Neutrophil (primary cell): ENCODE measurements around the gene AVPI1.

Experiments
- H3K27ac ChIP-seq: fragments of 200-600 bp; sonication (generic); 2 replicates; pipeline ENCODE4 v1.5.1; 2016; ENCODE audit warnings: mild to moderate bottlenecking, moderate library complexity
- H3K27me3 ChIP-seq: fragments of 200-600 bp; sonication (generic); 2 replicates; pipeline ENCODE4 v1.6.0; 2016; ENCODE audit warnings: mild to moderate bottlenecking
- H3K36me3 ChIP-seq: fragments of 200-600 bp; sonication (generic); 2 replicates; pipeline ENCODE4 v1.5.1; 2017
- H3K4me1 ChIP-seq, 2 experiments: fragments of 200-600 bp in 1 of 2; sonication (generic) in 1 of 2; 1 replicate in 1 of 2; 2 replicates in 1 of 2; pipeline versions ENCODE4 v1.5.1 to v1.6.1; 2013 to 2016; ENCODE audit warnings: low read depth in 1 of 2, low read length in 1 of 2, mild to moderate bottlenecking in 1 of 2, moderate library complexity in 1 of 2; ENCODE audit not compliant: control insufficient read depth in 1 of 2, insufficient read depth in 1 of 2
- H3K4me3 ChIP-seq, 2 experiments: fragments of 200-600 bp in 1 of 2; sonication (generic) in 1 of 2; 1 replicate in 1 of 2; 2 replicates in 1 of 2; pipeline ENCODE4 v1.5.1; 2013 to 2016; ENCODE audit warnings: low read depth in 1 of 2, low read length in 1 of 2, mild to moderate bottlenecking in 1 of 2, moderate library complexity in 1 of 2
- H3K9me3 ChIP-seq: fragments of 200-600 bp; sonication (generic); 2 replicates; pipeline ENCODE4 v1.5.1; 2016
- CTCF ChIP-seq: fragments of 200-600 bp; sonication (generic); IDR thresholded peaks from 2 replicates; pipeline ENCODE4 v1.5.1; 2016; ENCODE audit warnings: antibody characterized with exemption

Gene AVPI1

DNA sequence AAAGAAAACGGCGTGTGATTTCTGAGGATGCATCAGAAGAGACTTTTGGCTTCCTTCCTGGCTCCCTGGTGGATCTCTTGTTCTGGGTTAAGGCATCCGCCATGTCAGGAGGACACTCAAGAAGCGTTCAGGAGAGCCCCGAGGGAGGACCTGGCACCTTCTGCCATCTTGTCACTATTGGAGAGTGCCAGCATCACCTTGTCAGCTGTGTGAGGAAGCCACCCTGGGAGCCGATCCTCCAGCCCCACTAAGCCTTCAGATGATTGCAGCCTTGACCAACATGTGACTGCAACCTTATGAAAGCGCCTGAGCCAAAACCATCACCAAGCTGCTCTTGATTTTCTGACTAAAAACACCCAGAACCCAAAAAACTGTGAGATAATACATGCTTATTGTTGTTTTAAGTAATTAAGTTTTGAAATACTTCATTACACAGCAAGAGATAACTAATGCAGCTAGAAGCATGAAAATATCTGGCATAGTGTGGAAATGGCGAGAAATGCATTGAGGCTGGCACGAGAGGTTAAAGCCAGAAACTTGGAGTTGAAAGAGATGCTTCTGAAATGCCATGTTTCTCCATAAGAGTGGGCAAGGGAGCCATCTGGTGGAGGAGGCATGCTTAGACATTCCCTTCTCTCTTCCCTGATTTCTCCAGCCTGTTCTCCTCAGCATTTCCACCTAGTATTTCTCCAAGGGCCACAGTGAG lies 44.5 kb upstream of the AVPI1 start:
- Histone ChIP-seq H3K36me3 (no peaks in the 10 kb centered on the region), H3K4me3 (no peak overlapping the region), H3K27ac (no peak overlapping the region), H3K9me3 (no peaks in the 10 kb centered on the region), H3K4me1 (peaks cover 2 to 5% of the 10 kb centered on the region in 2 experiments), H3K27me3 (no peaks in the 10 kb centered on the region)
- TF ChIP-seq CTCF, result peak; percentile 75

DNA sequence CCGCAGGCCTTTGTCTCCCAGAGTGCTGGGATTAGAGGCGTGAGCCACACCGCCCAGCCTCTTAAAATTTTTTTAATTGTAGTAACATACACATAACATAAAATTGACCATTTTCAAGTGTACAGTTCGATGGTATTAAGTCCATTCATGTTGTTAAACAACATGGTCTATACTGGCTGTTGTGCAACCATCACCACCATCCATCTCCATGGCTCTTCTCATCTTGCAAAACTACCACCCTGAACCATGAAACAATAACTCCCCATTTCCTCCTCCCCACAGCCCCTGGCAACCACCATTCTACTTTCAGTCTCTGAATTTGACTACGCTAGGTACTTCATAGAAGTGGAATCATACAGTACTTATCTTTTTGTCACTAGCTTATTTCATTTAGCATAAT lies 42.0 kb upstream of the AVPI1 start:
- no peak overlapping the region for H3K27ac ChIP-seq
- no peak for TF ChIP-seq CTCF
- H3K9me3 ChIP-seq, result no peaks in the 10 kb centered on the region
- no peak overlapping the region for H3K4me3 ChIP-seq
- H3K36me3 ChIP-seq, result no peaks in the 10 kb centered on the region
- peaks cover 0 to 4% of the 10 kb centered on the region in 2 experiments for H3K4me1 ChIP-seq
- H3K27me3 ChIP-seq, result no peaks in the 10 kb centered on the region

DNA sequence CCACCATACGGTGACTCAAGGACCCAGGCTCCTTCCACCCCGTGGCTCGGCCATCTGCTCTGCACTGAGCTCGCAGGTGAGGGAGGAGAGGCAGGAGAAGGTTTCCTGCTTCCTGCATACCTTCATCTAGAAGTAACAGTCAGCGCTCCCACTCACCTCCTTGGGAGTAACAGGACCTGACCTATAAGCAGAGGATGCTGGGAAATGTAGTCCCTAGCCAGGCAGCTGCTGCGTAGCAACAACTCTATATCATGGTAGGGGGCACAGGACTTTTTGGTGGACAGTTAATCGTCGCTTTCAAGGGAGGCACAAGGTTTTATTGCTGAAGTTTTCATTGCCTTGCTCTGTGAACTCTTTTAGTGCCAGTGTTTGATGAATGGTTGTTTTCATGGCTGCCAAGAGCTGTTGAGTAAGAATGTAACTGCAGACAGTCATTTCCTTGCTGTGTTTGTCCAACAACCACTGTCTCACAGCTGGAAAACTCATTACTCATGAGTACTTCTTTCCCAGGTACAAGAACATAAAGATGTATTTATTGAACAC lies 39.7 kb upstream of the AVPI1 start:
- no peaks in the 10 kb centered on the region for H3K36me3 ChIP-seq
- peaks cover 0 to 4% of the 10 kb centered on the region in 2 experiments for H3K4me1 ChIP-seq
- H3K27ac ChIP-seq, result no peak overlapping the region
- no peak overlapping the region for H3K4me3 ChIP-seq
- H3K9me3 ChIP-seq, result no peaks in the 10 kb centered on the region
- H3K27me3 ChIP-seq, result no peaks in the 10 kb centered on the region
- TF ChIP-seq CTCF, result no peak

GRCh38 chr10:97724341-97724941 lies 37.4 kb upstream of the AVPI1 start:
- no peaks in the 10 kb centered on the region for H3K9me3 ChIP-seq
- peaks cover 0 to 7% of the 10 kb centered on the region in 2 experiments for H3K4me1 ChIP-seq
- no peak for TF ChIP-seq CTCF
- H3K36me3 ChIP-seq, result no peaks in the 10 kb centered on the region
- H3K27me3 ChIP-seq, result no peaks in the 10 kb centered on the region
- no peak overlapping the region for H3K4me3 ChIP-seq
- H3K27ac ChIP-seq, result no peak overlapping the region

DNA sequence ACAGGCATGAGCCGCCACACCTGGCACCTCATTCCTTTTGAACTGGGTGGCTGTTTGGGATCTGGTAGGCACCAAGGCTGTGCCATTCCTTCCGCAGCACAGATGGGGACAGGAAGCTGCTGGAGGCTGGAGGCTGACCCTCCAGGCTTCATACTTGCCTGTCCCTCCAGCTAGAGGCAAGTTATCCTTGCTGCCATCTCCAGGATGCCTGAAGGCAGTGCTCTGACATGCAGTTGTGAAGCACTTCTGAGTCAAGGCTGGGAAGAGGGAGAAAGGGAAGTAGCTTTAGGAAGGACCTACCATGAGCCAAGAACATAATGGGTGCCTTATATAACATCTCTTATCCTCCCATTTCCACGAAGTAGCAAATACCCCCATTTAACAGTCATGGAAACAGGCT lies 36.0 kb upstream of the AVPI1 start:
- Histone ChIP-seq H3K4me3 (no peak overlapping the region), H3K9me3 (no peaks in the 10 kb centered on the region), H3K27ac (no peak overlapping the region), H3K36me3 (no peaks in the 10 kb centered on the region), H3K4me1 (peaks cover 0 to 17% of the 10 kb centered on the region in 2 experiments), H3K27me3 (no peaks in the 10 kb centered on the region)
- TF ChIP-seq CTCF, result no peak
